ENCODE results near the gene CNKSR3.
A peak's percentile ranks its signal among the peaks of the same experiment; 100 is the strongest.

Gene CNKSR3

DNA sequence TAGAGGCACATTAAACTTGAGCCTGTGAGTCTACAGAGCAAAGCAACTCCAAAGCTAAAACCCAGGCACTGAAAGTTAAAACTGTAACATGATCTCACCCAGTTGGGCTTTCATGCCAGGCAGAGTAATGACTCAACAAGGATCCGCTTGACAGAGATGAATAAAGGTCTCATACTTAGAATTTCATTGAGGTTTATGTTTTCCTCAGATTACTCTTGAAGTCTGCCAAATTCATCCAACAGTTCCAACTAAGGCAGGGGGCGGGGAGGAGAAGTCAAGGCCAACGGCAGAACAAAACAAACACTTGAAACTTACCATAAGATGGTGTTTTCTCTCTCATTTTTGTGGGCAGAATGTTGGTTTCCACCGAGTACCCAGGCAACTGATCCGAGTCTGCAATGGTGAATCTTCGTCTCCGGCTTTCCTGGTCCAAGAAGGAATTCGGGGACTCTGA, 99.8 kb downstream of the CNKSR3 start:
- peak; percentile 12 to 30 for DNase-seq

DNA sequence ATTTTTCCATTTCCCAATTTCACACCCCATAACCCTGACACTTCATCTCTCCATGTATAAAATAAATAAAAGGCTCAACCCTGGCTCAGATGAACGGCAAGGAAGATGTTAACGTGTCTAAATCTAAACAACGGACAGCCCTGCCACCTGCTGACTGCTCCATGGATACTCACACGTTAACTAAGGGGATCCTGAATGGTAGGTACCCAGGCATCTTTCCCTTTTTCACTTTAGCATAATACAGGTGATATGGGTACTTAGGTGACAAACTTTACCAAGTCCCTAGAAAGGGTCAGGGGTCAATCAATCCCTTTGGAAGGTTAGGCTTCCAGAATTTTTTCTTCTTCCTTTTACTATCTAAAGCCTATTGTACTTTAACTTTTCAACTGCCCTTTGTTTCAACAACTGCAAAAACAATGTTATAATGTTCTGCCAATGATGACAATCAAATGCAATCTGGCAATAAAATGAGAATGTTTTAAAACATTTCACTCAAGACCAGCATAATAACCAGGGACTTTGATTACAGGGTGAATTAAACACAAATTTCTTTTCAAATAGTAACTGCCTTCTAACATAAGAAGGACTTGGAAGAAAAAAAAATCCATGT, 101.5 kb downstream of the CNKSR3 start:
- DNase-seq: peak; percentile 20 to 70

- DNase-seq: no peak
Observed at GRCh38 chr6:154407440-154407839, 103.0 kb downstream of the CNKSR3 start.

- DNase-seq: no peak
Observed at GRCh38 chr6:154406869-154407268, 103.6 kb downstream of the CNKSR3 start.

DNA sequence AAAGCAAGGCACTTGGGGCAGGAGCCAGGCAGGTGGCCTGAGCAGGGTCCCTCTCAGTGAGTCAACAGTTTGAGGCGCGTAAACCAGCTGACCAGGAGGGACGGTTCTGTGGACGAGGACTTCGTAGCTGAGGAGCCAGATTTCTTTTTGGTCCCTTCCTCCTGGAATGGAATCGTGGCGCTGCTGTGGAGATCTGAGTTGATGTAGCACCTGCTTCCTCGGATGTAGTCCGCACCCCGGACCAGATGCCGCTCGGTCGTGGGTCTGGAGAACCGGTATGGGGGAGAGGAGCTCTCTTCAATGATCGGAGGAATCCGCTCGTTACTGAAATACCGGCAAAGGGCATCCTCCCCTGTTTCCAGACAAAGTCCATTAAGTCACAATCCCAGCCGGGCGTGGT, 104.2 kb downstream of the CNKSR3 start:
- DNase-seq: no peak

DNA sequence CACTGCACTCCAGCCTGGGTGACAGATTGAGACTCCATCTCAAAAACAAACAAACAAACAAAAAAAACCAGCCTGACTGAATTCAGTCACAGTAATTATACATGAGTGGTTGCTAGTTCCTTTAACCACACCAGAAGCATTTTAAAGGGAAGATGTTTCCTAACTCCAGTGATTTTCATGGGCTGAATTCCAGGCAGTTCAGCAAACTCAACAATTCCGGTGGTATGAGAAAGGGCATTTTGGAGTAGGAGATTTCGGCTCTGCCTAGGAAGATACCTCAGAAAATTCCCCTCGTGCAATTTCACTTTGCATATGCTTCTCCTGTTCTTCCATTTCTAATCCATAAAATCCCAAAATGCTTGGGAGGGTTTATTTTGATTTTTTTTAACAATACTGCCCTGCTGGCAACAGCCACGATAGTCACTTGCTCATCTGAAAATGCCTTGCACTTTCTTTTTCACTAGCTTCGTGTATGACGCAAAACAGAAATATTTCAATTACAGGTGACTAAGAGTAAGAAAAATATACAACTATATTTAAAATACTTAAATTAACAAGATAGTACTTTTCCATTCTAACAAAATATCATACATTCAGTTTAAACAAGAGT, 105.6 kb downstream of the CNKSR3 start:
- no peak for DNase-seq

- DNase-seq: no peak
Observed at GRCh38 chr6:154403788-154404187, 106.7 kb downstream of the CNKSR3 start.

- no peak for DNase-seq
Observed at GRCh38 chr6:154402081-154402780, 108.3 kb downstream of the CNKSR3 start.

DNA sequence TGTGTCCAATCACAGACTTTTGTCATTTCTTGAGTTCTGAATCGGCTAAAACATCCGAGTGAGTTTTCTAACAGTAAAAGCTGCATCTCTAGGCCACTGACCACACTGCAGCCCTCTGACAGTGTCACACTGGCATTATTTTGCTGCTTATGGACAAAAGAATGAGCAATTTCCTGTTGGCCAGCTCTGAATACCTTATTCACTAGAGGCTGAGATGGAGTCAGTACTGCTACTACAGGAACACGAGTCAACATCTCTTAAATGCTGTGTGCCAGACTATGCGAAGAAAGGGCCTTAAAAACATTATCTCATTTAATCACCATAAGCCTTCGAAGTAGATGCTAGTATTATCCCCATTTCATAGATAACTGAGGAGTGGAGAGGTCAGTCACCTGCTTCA, 111.4 kb downstream of the CNKSR3 start:
- DNase-seq: no peak

DNA sequence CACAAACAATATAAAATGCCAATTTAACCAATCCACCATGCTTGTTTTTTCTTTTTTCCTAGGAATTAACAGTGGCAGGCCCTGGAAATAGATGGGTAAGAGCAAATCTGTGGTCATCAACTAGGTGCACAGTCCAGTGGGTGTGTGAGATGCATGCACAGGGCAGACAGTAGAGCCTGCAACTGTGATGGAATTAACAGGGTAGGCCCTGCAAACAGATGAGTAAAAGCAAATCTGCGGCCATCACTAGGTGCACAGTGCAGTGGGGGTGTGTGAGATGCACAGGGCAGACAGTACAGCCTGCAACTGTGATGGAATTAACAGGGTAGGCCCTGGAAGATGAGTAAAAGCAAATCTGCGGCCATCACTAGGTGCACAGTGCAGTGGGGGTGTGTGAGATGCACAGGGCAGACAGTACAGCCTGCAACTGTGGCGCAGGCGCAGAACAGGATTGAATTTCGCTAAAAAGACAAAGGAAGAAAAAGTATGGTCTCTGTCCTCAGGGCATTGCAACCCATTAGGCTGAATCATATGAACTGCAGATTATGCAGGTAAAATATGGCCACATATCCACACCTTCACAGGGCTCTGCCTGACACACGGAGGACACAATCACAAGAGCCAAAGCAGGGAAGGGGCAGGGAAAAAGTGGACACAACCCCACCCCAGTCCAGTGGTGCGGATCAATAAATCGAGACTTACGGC, 112.8 kb downstream of the CNKSR3 start:
- no peak for DNase-seq

- no peak for DNase-seq
Observed at GRCh38 chr6:154395878-154396277, 114.6 kb downstream of the CNKSR3 start.

DNA sequence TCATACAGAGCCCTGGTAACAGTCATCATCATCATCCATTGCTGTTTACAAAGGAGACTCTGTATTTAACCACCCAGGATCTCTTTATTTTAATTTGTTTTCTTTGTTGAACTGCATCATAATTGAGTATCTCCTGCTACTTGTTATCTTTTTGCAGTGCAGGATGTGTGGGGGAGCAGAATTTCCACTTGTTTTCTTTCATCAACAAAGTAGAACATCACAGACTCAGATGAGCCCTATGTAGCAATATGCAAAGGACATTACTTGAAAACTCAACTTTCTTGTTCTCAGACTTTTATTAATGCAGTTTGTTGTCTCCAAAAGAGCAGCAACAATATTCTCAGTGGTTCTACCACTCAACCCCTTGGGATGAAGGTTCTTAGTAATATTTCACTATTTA, 115.2 kb downstream of the CNKSR3 start:
- DNase-seq: no peak

GRCh38 chr6:154394571-154394970, 115.9 kb downstream of the CNKSR3 start:
- no peak for DNase-seq

DNA sequence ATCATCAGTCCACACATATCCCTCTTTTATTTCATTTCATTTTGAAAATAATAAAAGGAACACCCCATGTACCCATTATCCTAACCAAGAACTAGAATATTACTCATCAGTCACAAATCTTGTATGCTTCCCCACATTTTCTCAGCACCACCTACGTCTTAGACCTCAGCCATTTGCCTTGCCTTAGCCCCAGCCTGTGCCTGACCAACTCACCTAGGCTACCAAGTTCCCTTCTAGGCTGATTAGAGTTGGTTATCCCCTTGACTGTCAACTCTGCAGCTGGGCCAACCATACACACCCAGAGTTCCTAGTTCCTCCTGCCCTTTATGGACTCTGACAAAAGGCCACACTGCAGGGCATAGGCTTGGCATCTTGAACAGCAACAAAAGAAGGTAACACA, 120.5 kb downstream of the CNKSR3 start:
- no peak for DNase-seq

DNA sequence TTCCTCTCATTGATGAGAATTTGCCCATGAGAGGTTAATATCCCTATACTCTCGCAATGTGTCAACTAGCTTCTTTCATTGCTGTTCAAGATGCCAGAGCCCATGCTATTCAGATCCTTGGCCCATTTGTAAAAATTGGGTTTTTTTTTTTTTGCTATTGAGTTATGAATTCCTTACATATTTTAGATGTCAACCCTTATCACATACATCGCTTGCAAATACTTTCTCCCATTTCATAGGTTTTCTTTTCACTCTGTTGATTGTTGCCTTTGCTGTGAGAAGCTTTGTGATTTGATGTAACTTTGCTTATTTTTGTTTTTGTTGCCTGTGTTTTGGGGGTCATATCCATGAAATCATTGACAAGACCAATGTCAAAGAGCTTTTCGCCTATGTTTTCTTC, 121.7 kb downstream of the CNKSR3 start:
- DNase-seq: no peak

- DNase-seq: no peak
Observed at GRCh38 chr6:154386848-154387717, 123.4 kb downstream of the CNKSR3 start.

- DNase-seq: no peak
Observed at GRCh38 chr6:154384191-154384590, 126.3 kb downstream of the CNKSR3 start.

- DNase-seq: no peak
Observed at GRCh38 chr6:154383273-154383672, 127.2 kb downstream of the CNKSR3 start.

GRCh38 chr6:154382740-154383139, 127.7 kb downstream of the CNKSR3 start:
- DNase-seq: no peak

- no peak for DNase-seq
Observed at GRCh38 chr6:154381548-154381947, 128.9 kb downstream of the CNKSR3 start.

GRCh38 chr6:154380741-154381140, 129.7 kb downstream of the CNKSR3 start:
- DNase-seq: no peak

DNA sequence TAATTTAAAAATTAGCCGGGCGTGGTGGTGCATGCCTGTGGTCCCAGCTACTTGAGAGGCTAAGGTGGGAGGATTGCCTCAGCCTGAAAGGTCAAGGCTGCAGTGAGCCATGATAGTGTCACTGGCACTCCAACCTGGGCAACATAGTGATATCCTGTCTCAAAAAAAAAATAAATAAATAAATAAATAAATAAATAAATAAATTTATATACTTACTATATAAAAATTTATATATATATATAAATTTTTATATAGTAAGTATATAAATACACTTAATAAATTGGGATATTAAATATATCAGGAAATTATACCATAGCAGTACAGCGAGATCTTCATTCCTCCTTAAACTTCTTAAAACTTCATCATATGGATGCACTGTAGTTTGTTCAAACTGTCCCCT, 130.9 kb downstream of the CNKSR3 start:
- no peak for DNase-seq

GRCh38 chr6:154378518-154378917, 132.0 kb downstream of the CNKSR3 start:
- no peak for DNase-seq

All from hippocampal formation (tissue), 2 donors.